GM12874 (cell line): Measurements from ENCODE around the gene CHURC1.

Experiments
- CTCF ChIP-seq: IDR thresholded peaks from 2 replicates; pipeline ENCODE4 v1.5.1; 2011; ENCODE audit warnings: low read depth, mild to moderate bottlenecking, control low read depth, low read length, moderate library complexity; ENCODE audit not compliant: insufficient read depth

The CHURC1 gene

GRCh38 chr14:64963611-64964010 is 49.4 kb downstream of the CHURC1 start:
- no peak for TF ChIP-seq CTCF

- TF ChIP-seq CTCF = no peak
These were observed 51.2 kb downstream of the CHURC1 start for GRCh38 chr14:64965356-64966000.

GRCh38 chr14:64966976-64967375 is 52.7 kb downstream of the CHURC1 start:
- TF ChIP-seq CTCF = no peak

- no peak for TF ChIP-seq CTCF
These were observed 53.9 kb downstream of the CHURC1 start for GRCh38 chr14:64968167-64968566.

- TF ChIP-seq CTCF = no peak
These were observed 54.4 kb downstream of the CHURC1 start for GRCh38 chr14:64968651-64969050.

GRCh38 chr14:64970041-64970440 is 55.8 kb downstream of the CHURC1 start:
- TF ChIP-seq CTCF = no peak

GRCh38 chr14:64970776-64971477 is 56.7 kb downstream of the CHURC1 start:
- no peak for TF ChIP-seq CTCF
